Vagina (tissue), 2 donors: ENCODE results near the gene LST1. TPM values are rescaled to one million over a fixed set of nuclear protein-coding genes. Genes with fewer than 3 reads are reported as not detected.

Experiments used
- DNase-seq, 2 donors: peaks; one replicate each; pipeline ENCODE4 v3.0.0-alpha.2; 2017; ENCODE audit errors: extremely low spot score in 2 of 2
- H3K27ac ChIP-seq: fragments of 200-600 bp; sonication (generic); one replicate; pipeline ENCODE4 v1.5.1; 2019
- H3K27me3 ChIP-seq: fragments of 200-600 bp; sonication (generic); one replicate; pipeline ENCODE4 v1.5.1; 2019
- H3K36me3 ChIP-seq, 2 donors: fragments of 200-600 bp; sonication (generic); one replicate each; pipeline ENCODE4 v1.5.1; 2017 to 2019
- H3K4me1 ChIP-seq: fragments of 200-600 bp; sonication (generic); one replicate; pipeline ENCODE4 v1.5.1; 2019
- H3K4me3 ChIP-seq, 2 donors: fragments of 200-600 bp; sonication (generic); 1 replicate in 1 of 2; 2 replicates in 1 of 2; pipeline ENCODE4 v1.5.1; 2016 to 2019
- H3K9me3 ChIP-seq: fragments of 200-600 bp; sonication (generic); one replicate; pipeline ENCODE4 v1.5.1; 2019
- POLR2A ChIP-seq, 2 donors: fragments of 450-650 bp; IDR thresholded peaks; one replicate each; pipeline ENCODE4 v1.6.1; 2017; ENCODE audit warnings: antibody characterized with exemption in 2 of 2, mild to moderate bottlenecking in 2 of 2, moderate library complexity in 2 of 2
- POLR2AphosphoS5 ChIP-seq, 2 donors: sonication (generic); formaldehyde crosslinking; IDR thresholded peaks; one replicate each; pipeline ENCODE4 v1.9.0; 2017; ENCODE audit warnings: antibody characterized with exemption in 2 of 2, mild to moderate bottlenecking in 2 of 2, low read depth in 1 of 2; ENCODE audit not compliant: insufficient read depth in 1 of 2
- intact Hi-C: fragments of 100-400 bp; cut with DNase I; formaldehyde crosslinking; loops from one replicate; pipeline ENCODE4 v1.15.1; 2023
- total RNA-seq: library from RNA; depleted of rRNA; stranded (reverse); fragments of >200 nt; gene quantifications from one replicate; pipeline ENCODE4 v1.2.3, GENCODE V29; 2016
- TF ChIP-seq, protein P1 (sequence below), 3 experiments: fragments of 450-650 bp in 2 of 3; fragments of 200-600 bp in 1 of 3; sonication (generic) in 1 of 3; IDR thresholded peaks; one replicate each; pipeline ENCODE4 v1.5.1; 2017 to 2019; ENCODE audit warnings: antibody characterized with exemption in 3 of 3, mild to moderate bottlenecking in 2 of 3, moderate library complexity in 2 of 3

LST1 gene
- total RNA-seq, 1 donor from 2014 or later: not detected

DNA sequence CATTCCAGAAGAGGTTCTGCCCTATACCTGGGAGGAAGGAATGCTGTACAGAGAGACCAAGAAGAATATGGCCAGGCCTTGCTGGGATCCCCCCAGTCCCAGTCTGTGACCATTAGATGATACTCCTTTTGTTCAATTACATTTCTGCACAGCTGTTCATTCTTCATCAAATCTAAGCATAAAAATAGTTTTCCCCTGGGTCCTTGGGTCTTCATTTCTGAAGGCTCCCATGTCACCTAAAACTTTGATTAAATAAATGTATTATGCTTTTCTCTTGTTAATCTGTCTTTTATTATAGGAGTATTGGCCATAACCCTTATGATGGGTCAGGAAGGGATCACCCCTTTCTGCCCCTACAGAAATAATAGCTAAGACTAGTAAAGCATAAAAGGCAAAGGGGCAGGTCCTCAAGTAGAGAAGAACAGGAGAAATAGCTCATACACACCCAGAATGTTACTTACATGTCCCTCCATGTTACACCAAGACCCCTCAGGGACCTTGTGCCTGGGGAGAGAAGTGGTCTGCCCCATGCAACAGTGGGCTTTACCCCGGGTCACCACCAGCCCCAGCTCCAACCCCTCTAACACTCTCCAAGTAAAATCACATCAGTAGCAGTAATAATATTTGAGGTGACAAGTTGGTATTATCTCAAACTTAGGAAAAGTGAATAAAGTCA is 16.1 kb upstream of the LST1 start:
- no peak for DNase-seq

DNA sequence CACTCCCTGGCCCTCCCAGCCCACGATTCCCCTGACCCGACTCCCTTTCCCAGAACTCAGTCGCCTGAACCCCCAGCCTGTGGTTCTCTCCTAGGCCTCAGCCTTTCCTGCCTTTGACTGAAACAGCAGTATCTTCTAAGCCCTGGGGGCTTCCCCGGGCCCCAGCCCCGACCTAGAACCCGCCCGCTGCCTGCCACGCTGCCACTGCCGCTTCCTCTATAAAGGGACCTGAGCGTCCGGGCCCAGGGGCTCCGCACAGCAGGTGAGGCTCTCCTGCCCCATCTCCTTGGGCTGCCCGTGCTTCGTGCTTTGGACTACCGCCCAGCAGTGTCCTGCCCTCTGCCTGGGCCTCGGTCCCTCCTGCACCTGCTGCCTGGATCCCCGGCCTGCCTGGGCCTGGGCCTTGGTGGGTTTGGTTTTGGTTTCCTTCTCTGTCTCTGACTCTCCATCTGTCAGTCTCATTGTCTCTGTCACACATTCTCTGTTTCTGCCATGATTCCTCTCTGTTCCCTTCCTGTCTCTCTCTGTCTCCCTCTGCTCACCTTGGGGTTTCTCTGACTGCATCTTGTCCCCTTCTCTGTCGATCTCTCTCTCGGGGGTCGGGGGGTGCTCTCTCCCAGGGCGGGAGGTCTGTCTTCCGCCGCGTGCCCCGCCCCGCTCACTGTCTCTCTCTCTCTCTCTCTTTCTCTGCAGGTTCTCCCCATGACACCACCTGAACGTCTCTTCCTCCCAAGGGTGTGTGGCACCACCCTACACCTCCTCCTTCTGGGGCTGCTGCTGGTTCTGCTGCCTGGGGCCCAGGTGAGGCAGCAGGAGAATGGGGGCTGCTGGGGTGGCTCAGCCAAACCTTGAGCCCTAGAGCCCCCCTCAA is 13.8 kb upstream of the LST1 start, which contains the start of gene LTA:
Gene LTA, plus strand, starts transcription at position 249 of the 871 bp plus-strand sequence. Its CDS starts 454 bp downstream, at position 703.
- no peak for TF ChIP-seq POLR2A (IDR thresholded peaks at IDR 0.05)
- TF ChIP-seq, protein P1, sequence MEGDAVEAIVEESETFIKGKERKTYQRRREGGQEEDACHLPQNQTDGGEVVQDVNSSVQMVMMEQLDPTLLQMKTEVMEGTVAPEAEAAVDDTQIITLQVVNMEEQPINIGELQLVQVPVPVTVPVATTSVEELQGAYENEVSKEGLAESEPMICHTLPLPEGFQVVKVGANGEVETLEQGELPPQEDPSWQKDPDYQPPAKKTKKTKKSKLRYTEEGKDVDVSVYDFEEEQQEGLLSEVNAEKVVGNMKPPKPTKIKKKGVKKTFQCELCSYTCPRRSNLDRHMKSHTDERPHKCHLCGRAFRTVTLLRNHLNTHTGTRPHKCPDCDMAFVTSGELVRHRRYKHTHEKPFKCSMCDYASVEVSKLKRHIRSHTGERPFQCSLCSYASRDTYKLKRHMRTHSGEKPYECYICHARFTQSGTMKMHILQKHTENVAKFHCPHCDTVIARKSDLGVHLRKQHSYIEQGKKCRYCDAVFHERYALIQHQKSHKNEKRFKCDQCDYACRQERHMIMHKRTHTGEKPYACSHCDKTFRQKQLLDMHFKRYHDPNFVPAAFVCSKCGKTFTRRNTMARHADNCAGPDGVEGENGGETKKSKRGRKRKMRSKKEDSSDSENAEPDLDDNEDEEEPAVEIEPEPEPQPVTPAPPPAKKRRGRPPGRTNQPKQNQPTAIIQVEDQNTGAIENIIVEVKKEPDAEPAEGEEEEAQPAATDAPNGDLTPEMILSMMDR (IDR thresholded peaks at IDR 0.05): no peak
- TF ChIP-seq POLR2AphosphoS5 (IDR thresholded peaks at IDR 0.05; ENCODE audit: insufficient read depth in 1 of 2, low read depth in 1 of 2): no peak
- Histone ChIP-seq H3K36me3 (no peaks in the 10 kb centered on the region), H3K4me3 (no peak within 1 kb of the TSS), H3K27ac (no peak within 1 kb of the TSS), H3K4me1 (no peaks in the 10 kb centered on the region), H3K9me3 (no peaks in the 10 kb centered on the region), H3K27me3 (no peaks in the 10 kb centered on the region)
- intact Hi-C loops: no loop called here
- DNase-seq: no peak

More for the DNA sequence above, 16.1 kb upstream of the LST1 start:
- no peaks in the 10 kb centered on the region for H3K9me3 ChIP-seq
- H3K27me3 ChIP-seq: no peaks in the 10 kb centered on the region
- TF ChIP-seq, protein P1 (IDR thresholded peaks at IDR 0.05): no peak
- TF ChIP-seq POLR2AphosphoS5 (IDR thresholded peaks at IDR 0.05; ENCODE audit: insufficient read depth in 1 of 2, low read depth in 1 of 2): no peak
- H3K4me3 ChIP-seq: no peak overlapping the region
- H3K27ac ChIP-seq: no peak overlapping the region
- intact Hi-C loops: no loop called here
- no peaks in the 10 kb centered on the region for H3K36me3 ChIP-seq
- H3K4me1 ChIP-seq: no peaks in the 10 kb centered on the region

DNA sequence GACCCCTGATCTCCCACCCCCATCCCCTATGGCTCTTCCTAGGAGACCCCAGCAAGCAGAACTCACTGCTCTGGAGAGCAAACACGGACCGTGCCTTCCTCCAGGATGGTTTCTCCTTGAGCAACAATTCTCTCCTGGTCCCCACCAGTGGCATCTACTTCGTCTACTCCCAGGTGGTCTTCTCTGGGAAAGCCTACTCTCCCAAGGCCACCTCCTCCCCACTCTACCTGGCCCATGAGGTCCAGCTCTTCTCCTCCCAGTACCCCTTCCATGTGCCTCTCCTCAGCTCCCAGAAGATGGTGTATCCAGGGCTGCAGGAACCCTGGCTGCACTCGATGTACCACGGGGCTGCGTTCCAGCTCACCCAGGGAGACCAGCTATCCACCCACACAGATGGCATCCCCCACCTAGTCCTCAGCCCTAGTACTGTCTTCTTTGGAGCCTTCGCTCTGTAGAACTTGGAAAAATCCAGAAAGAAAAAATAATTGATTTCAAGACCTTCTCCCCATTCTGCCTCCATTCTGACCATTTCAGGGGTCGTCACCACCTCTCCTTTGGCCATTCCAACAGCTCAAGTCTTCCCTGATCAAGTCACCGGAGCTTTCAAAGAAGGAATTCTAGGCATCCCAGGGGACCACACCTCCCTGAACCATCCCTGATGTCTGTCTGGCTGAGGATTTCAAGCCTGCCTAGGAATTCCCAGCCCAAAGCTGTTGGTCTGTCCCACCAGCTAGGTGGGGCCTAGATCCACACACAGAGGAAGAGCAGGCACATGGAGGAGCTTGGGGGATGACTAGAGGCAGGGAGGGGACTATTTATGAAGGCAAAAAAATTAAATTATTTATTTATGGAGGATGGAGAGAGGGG is 12.6 kb upstream of the LST1 start:
- no peak for TF ChIP-seq POLR2AphosphoS5 (IDR thresholded peaks at IDR 0.05; ENCODE audit: insufficient read depth in 1 of 2, low read depth in 1 of 2)
- TF ChIP-seq, protein P1 (IDR thresholded peaks at IDR 0.05): no peak
- no peak for TF ChIP-seq POLR2A (IDR thresholded peaks at IDR 0.05)
- no peaks in the 10 kb centered on the region for H3K9me3 ChIP-seq
- H3K4me3 ChIP-seq: no peak overlapping the region
- no peaks in the 10 kb centered on the region for H3K36me3 ChIP-seq
- H3K4me1 ChIP-seq: no peaks in the 10 kb centered on the region
- no peaks in the 10 kb centered on the region for H3K27me3 ChIP-seq
- DNase-seq: no peak
- H3K27ac ChIP-seq: no peak overlapping the region
- intact Hi-C loops: no loop called here

DNA sequence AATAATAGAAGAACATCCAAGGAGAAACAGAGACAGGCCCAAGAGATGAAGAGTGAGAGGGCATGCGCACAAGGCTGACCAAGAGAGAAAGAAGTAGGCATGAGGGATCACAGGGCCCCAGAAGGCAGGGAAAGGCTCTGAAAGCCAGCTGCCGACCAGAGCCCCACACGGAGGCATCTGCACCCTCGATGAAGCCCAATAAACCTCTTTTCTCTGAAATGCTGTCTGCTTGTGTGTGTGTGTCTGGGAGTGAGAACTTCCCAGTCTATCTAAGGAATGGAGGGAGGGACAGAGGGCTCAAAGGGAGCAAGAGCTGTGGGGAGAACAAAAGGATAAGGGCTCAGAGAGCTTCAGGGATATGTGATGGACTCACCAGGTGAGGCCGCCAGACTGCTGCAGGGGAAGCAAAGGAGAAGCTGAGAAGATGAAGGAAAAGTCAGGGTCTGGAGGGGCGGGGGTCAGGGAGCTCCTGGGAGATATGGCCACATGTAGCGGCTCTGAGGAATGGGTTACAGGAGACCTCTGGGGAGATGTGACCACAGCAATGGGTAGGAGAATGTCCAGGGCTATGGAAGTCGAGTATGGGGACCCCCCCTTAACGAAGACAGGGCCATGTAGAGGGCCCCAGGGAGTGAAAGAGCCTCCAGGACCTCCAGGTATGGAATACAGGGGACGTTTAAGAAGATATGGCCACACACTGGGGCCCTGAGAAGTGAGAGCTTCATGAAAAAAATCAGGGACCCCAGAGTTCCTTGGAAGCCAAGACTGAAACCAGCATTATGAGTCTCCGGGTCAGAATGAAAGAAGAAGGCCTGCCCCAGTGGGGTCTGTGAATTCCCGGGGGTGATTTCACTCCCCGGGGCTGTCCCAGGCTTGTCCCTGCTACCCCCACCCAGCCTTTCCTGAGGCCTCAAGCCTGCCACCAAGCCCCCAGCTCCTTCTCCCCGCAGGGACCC is 11.7 kb upstream of the LST1 start:
- TF ChIP-seq POLR2A (IDR thresholded peaks at IDR 0.05): no peak
- no peak for TF ChIP-seq POLR2AphosphoS5 (IDR thresholded peaks at IDR 0.05; ENCODE audit: insufficient read depth in 1 of 2, low read depth in 1 of 2)
- TF ChIP-seq, protein P1 (IDR thresholded peaks at IDR 0.05): no peak
- no peak for DNase-seq
- H3K27me3 ChIP-seq: no peaks in the 10 kb centered on the region
- no peaks in the 10 kb centered on the region for H3K4me1 ChIP-seq
- H3K27ac ChIP-seq: no peak overlapping the region
- no peaks in the 10 kb centered on the region for H3K36me3 ChIP-seq
- no peak overlapping the region for H3K4me3 ChIP-seq
- no peaks in the 10 kb centered on the region for H3K9me3 ChIP-seq
- intact Hi-C loops: no loop called here
